ENCODE measurements around the gene OPN4. TPM values are rescaled to one million over a fixed set of nuclear protein-coding genes. Genes with fewer than 3 reads are reported as not detected.

The OPN4 gene
- total and polyA plus RNA-seq, 2 of the 8 experiments (the other 6 are each of a cell fraction or from before 2014, with no cell fraction given), result not detected

DNA sequence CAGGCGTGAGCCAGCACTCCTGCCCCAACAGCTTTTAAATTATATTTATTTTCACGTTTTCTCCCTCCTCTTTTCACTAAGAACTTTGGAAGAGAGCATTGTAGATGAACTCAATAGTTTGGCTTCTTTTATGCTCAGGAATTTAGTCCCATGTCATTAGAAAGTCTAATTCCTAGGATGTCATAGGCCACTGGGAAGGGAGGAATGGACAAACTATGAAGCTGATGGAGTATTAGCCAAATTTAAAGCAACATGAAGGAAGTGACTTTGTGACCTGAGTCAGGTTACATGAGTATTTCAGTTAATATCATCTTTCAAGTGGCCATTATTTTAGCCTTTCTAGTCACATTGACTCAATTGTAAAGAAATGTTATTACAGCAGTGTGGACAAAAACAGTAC lies 18.0 kb upstream of the OPN4 start:
- H4K8ac ChIP-seq (ENCODE audit: extremely low read depth, insufficient read depth, low read length), result no peak overlapping the region
- no peak overlapping the region for H2BK15ac ChIP-seq (ENCODE audit: low read length)
- H3K4ac ChIP-seq (replicated peaks; ENCODE audit: insufficient read length, low read depth, low read length), result no peak overlapping the region
- no peak overlapping the region for H3K23ac ChIP-seq (ENCODE audit: insufficient read length)
- H2BK20ac ChIP-seq (ENCODE audit: low read length), result no peak overlapping the region
- no peak overlapping the region for H4K5ac ChIP-seq (ENCODE audit: insufficient read length, low read depth, low read length)
- no peak overlapping the region for H2AK5ac ChIP-seq (ENCODE audit: low read depth, low read length)
- H2BK120ac ChIP-seq (replicated peaks; ENCODE audit: low read depth, low read length), result no peak overlapping the region
- H2BK12ac ChIP-seq (ENCODE audit: low read depth, low read length), result no peak overlapping the region
- H3K4me2 ChIP-seq (ENCODE audit: insufficient read depth in 1 of 2, low read depth in 2 of 2, low read length in 2 of 2), result no peak overlapping the region
- peaks cover 0 to 21% (median 7%) of the 10 kb centered on the region in 4 experiments; a peak in 5 of 7 replicates for H3K27me3 ChIP-seq (replicated peaks in 1 of 4; ENCODE audit: control insufficient read depth in 3 of 4, extremely low read depth in 1 of 4, insufficient read depth in 3 of 4, low read length in 3 of 4)
- peaks cover 2% of the 10 kb centered on the region; the same call in 1 of the 2 replicates for H3K23me2 ChIP-seq (ENCODE audit: low read depth, low read length)
- WGBS, 2 experiments (ENCODE audit: extremely low coverage in 1 of 2, insufficient coverage in 1 of 2, insufficient read length in 1 of 2, insufficient replicate concordance in 2 of 2, low coverage in 1 of 2, low lambda C conversion rate in 2 of 2, missing lambda C conversion rate in 1 of 2), result 76% methylated on average over 2 of the region's 2 CpGs; no CpG with 5 or more reads in 1 of the 2 experiments
- no peak overlapping the region for H3K56ac ChIP-seq (replicated peaks; ENCODE audit: insufficient read length, low read depth, low read length)
- H3K14ac ChIP-seq (ENCODE audit: insufficient read length), result no peak overlapping the region
- H3K4me3 ChIP-seq (ENCODE audit: extremely low read depth in 1 of 4, insufficient read depth in 2 of 4, low read depth in 3 of 4, low read length in 4 of 4), result no peak overlapping the region
- DNase-seq (ENCODE audit: low read depth in 1 of 2, low spot score in 2 of 2) (no peak), FAIRE-seq (no peak)
- peaks cover 0 to 9% (median 3%) of the 10 kb centered on the region in 4 experiments; a peak in 5 of 7 replicates for H3K4me1 ChIP-seq (replicated peaks in 1 of 4; ENCODE audit: control insufficient read depth in 3 of 4, insufficient read depth in 4 of 4, low read length in 3 of 4)
- CTCF ChIA-PET (ENCODE audit: partially characterized antibody), result interaction anchor here (1.0 to 8.0 kb wide), 4 partner anchors 8 to 302 kb away, joined by 3 to 57 read pairs (median 5); no protein-coding TSS in a partner anchor
- no peak overlapping the region for H3K18ac ChIP-seq (ENCODE audit: extremely low read depth, low read length)
- H3K36me3 ChIP-seq (ENCODE audit: control insufficient read depth in 2 of 4, insufficient read depth in 4 of 4, low read length in 3 of 4), result no peaks in the 10 kb centered on the region
- no peak overlapping the region for H3K9ac ChIP-seq (replicated peaks in 1 of 4; ENCODE audit: extremely low read depth in 1 of 4, low read depth in 3 of 4, low read length in 3 of 4)
- no peak overlapping the region for H4K91ac ChIP-seq (replicated peaks; ENCODE audit: insufficient read length, low read length)
- no peaks in the 10 kb centered on the region for H3K79me2 ChIP-seq (ENCODE audit: control insufficient read depth in 1 of 2, insufficient read depth in 2 of 2, low read length in 2 of 2)
- no peak overlapping the region for H2BK5ac ChIP-seq (ENCODE audit: low read depth, low read length)
- POLR2A ChIA-PET (ENCODE audit: partially characterized antibody), result no interaction called here
- H4K20me1 ChIP-seq (replicated peaks in 1 of 2; ENCODE audit: control insufficient read depth in 1 of 2, insufficient read depth in 2 of 2, low read length in 2 of 2), result no peaks in the 10 kb centered on the region
- H3K27ac ChIP-seq (ENCODE audit: low read depth, low read length), result no peak overlapping the region
- no peak overlapping the region for H2AFZ ChIP-seq (ENCODE audit: low read length)
- H3K9me3 ChIP-seq (ENCODE audit: insufficient read depth in 2 of 2, low read depth in 1 of 2, low read length in 1 of 2), result no peaks in the 10 kb centered on the region
- no peaks in the 10 kb centered on the region for H3K79me1 ChIP-seq (ENCODE audit: low read depth, low read length)
- TF ChIP-seq SIN3A (conservative IDR thresholded peaks at IDR 0.05 in 1 of 2, IDR thresholded peaks at IDR 0.05 in 1 of 2; ENCODE audit: low read depth in 1 of 2, low read length in 2 of 2) (no peak), EZH2 (IDR thresholded peaks at IDR 0.05; ENCODE audit: low read depth, low read length, severe bottlenecking) (no peak), RBBP5 (IDR thresholded peaks at IDR 0.05; ENCODE audit: borderline replicate concordance, low read depth, low read length) (no peak), SUZ12 (IDR thresholded peaks at IDR 0.05; ENCODE audit: low read length) (no peak), SP2 (IDR thresholded peaks at IDR 0.05; ENCODE audit: low read length) (no peak), POLR2A (IDR thresholded peaks at IDR 0.05; ENCODE audit: control extremely low read depth in 1 of 2, low read depth in 2 of 2, low read length in 2 of 2) (no peak), YY1 (IDR thresholded peaks at IDR 0.05; ENCODE audit: low read depth, low read length) (no peak), POLR2AphosphoS5 (IDR thresholded peaks at IDR 0.05; ENCODE audit: low read depth, low read length) (no peak), NANOG (IDR thresholded peaks at IDR 0.05; ENCODE audit: insufficient read depth, low read depth, low read length, poor library complexity, severe bottlenecking) (no peak), RNF2 (IDR thresholded peaks at IDR 0.05; ENCODE audit: borderline replicate concordance, low read depth, low read length, missing control alignments, poor library complexity, severe bottlenecking) (no peak), SAP30 (IDR thresholded peaks at IDR 0.05; ENCODE audit: insufficient read depth, insufficient replicate concordance, low read length) (no peak)
- TF ChIP-seq, protein P1, sequence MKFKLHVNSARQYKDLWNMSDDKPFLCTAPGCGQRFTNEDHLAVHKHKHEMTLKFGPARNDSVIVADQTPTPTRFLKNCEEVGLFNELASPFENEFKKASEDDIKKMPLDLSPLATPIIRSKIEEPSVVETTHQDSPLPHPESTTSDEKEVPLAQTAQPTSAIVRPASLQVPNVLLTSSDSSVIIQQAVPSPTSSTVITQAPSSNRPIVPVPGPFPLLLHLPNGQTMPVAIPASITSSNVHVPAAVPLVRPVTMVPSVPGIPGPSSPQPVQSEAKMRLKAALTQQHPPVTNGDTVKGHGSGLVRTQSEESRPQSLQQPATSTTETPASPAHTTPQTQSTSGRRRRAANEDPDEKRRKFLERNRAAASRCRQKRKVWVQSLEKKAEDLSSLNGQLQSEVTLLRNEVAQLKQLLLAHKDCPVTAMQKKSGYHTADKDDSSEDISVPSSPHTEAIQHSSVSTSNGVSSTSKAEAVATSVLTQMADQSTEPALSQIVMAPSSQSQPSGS (IDR thresholded peaks at IDR 0.05; ENCODE audit: low read length), result no peak

All from H1 (cell line).